OCI-LY3 (cell line): Measurements from ENCODE around the gene FRAS1.

Experiments
- H2AFZ ChIP-seq: fragments of 200-600, 300-600 bp; shearing (Covaris generic); 2 replicates; pipeline ENCODE4 v1.6.0; 2014; ENCODE audit warnings: antibody characterized with exemption, low read depth, low read length
- H3K27ac ChIP-seq: fragments of 200-600, 300-600 bp; sonication (generic); 2 replicates; pipeline ENCODE4 v1.5.1; 2014; ENCODE audit warnings: mild to moderate bottlenecking, low read length, moderate library complexity, mixed read lengths
- H3K27me3 ChIP-seq: fragments of 200-600, 300-600 bp; sonication (generic); 2 replicates; pipeline ENCODE4 v1.6.1; 2014; ENCODE audit warnings: low read depth, low read length, mixed read lengths
- H3K36me3 ChIP-seq: fragments of 200-600, 300-600 bp; sonication (generic); replicated peaks from 2 replicates; pipeline ENCODE3; 2014; ENCODE audit warnings: low read depth, low read length, mixed read lengths
- H3K4me1 ChIP-seq: fragments of 300-600, 200-600 bp; sonication (generic); 2 replicates; pipeline ENCODE4 v1.6.1; 2014; ENCODE audit warnings: low read length, mixed read lengths
- H3K4me2 ChIP-seq: fragments of 200-600, 300-600 bp; sonication (generic); 2 replicates; pipeline ENCODE4 v1.6.1; 2014; ENCODE audit warnings: low read length, mixed read lengths
- H3K4me3 ChIP-seq: fragments of 300-600, 200-600 bp; sonication (generic); 2 replicates; pipeline ENCODE4 v1.5.1; 2014; ENCODE audit warnings: antibody characterized with exemption, mild to moderate bottlenecking, low read length, moderate library complexity
- H3K79me2 ChIP-seq: fragments of 300-600, 200-600 bp; shearing (Covaris generic); 2 replicates; pipeline ENCODE4 v1.6.1; 2014; ENCODE audit warnings: mild to moderate bottlenecking, low read length, mixed read lengths
- H3K9ac ChIP-seq: fragments of 300-600, 200-600 bp; shearing (Covaris generic); 2 replicates; pipeline ENCODE4 v1.6.0; 2014; ENCODE audit warnings: mild to moderate bottlenecking, low read length, moderate library complexity
- H3K9me3 ChIP-seq: fragments of 200-600, 300-600 bp; shearing (Covaris generic); 2 replicates; pipeline ENCODE4 v1.6.1; 2014; ENCODE audit warnings: low read length, mixed read lengths; ENCODE audit not compliant: insufficient read depth
- H4K20me1 ChIP-seq: fragments of 200-600, 300-600 bp; sonication (generic); 2 replicates; pipeline ENCODE4 v1.6.1; 2016; ENCODE audit warnings: low read length, mixed read lengths; ENCODE audit not compliant: insufficient read depth
- CTCF ChIP-seq: fragments of 200-600, 300-600 bp; sonication (generic); IDR thresholded peaks from 2 replicates; pipeline ENCODE4 v1.5.1; 2014; ENCODE audit warnings: antibody characterized with exemption, low read length, low read depth
- EZH2phosphoT487 ChIP-seq: fragments of 200-600 bp; shearing (Covaris generic); IDR thresholded peaks from 2 replicates; pipeline ENCODE4 v1.6.1; 2018; ENCODE audit warnings: antibody characterized with exemption, mixed run types, low read depth

Gene FRAS1

DNA sequence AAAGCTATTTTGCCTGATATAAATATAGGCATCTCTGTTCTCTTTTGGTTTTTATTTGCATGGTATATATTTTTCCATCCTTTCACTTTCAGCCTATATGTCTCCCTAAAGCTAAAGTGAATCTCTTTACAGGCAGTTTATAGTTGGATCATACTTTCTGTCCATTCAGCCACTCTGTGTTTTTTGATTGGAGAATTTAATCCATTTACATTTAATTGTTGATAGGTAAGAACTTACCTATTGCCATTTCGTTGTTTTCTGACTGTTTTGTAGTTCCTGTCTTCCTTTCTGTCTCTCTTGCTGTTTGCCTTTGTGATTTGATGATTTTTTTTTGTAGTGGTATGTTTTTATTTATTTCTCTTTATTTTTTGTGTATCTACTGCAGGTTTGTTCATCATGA, 338.5 kb downstream of the FRAS1 start:
- Histone ChIP-seq H3K4me1 (no peaks in the 10 kb centered on the region), H4K20me1 (no peaks in the 10 kb centered on the region), H3K9me3 (peaks cover 10% of the 10 kb centered on the region; the same call in 1 of the 2 replicates), H3K36me3 (no peaks in the 10 kb centered on the region), H3K4me3 (no peak overlapping the region), H3K79me2 (no peaks in the 10 kb centered on the region), H3K27me3 (no peaks in the 10 kb centered on the region), H3K27ac (no peak overlapping the region), H2AFZ (no peak overlapping the region), H3K9ac (no peak overlapping the region), H3K4me2 (no peak overlapping the region)
- TF ChIP-seq CTCF (no peak), EZH2phosphoT487 (no peak)

- no peak overlapping the region for H3K27ac ChIP-seq
Measured at GRCh38 chr4:78396613-78397291, 339.6 kb downstream of the FRAS1 start.

DNA sequence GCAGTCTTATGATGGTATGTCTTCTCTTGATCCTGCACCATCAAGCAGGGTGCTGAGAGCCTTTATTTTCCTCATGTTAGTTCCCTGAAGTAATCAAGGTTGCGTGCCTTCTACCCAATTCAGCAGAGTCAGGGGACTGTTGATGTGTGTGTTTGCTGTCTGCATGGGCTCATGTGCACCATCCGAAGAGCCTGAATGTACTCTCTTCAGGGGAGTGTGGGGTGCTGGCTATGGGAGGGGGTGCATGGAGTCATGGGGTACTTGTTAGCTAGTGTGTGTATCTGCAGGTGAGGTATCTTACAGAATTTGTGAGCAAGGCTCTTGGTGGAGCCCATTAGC, 340.1 kb downstream of the FRAS1 start:
- H3K36me3 ChIP-seq, result no peaks in the 10 kb centered on the region
- no peak overlapping the region for H3K27ac ChIP-seq
- no peaks in the 10 kb centered on the region for H4K20me1 ChIP-seq
- H3K27me3 ChIP-seq, result no peaks in the 10 kb centered on the region
- H2AFZ ChIP-seq, result no peak overlapping the region
- peaks cover 10% of the 10 kb centered on the region; the same call in 1 of the 2 replicates for H3K9me3 ChIP-seq
- no peaks in the 10 kb centered on the region for H3K4me1 ChIP-seq
- no peak overlapping the region for H3K4me3 ChIP-seq
- H3K79me2 ChIP-seq, result no peaks in the 10 kb centered on the region
- H3K4me2 ChIP-seq, result no peak overlapping the region
- H3K9ac ChIP-seq, result no peak overlapping the region
- no peak for TF ChIP-seq CTCF
- TF ChIP-seq EZH2phosphoT487, result no peak

More at GRCh38 chr4:78396613-78397291, 339.6 kb downstream of the FRAS1 start:
- H3K4me1 ChIP-seq, result no peaks in the 10 kb centered on the region
- TF ChIP-seq CTCF (no peak), EZH2phosphoT487 (no peak)
- no peak overlapping the region for H2AFZ ChIP-seq
- H3K4me2 ChIP-seq, result no peak overlapping the region
- no peaks in the 10 kb centered on the region for H3K27me3 ChIP-seq
- H3K9me3 ChIP-seq, result peaks cover 10% of the 10 kb centered on the region; the same call in 1 of the 2 replicates
- H3K4me3 ChIP-seq, result no peak overlapping the region
- H4K20me1 ChIP-seq, result no peaks in the 10 kb centered on the region
- H3K9ac ChIP-seq, result no peak overlapping the region
- H3K79me2 ChIP-seq, result no peaks in the 10 kb centered on the region
- H3K36me3 ChIP-seq, result no peaks in the 10 kb centered on the region

DNA sequence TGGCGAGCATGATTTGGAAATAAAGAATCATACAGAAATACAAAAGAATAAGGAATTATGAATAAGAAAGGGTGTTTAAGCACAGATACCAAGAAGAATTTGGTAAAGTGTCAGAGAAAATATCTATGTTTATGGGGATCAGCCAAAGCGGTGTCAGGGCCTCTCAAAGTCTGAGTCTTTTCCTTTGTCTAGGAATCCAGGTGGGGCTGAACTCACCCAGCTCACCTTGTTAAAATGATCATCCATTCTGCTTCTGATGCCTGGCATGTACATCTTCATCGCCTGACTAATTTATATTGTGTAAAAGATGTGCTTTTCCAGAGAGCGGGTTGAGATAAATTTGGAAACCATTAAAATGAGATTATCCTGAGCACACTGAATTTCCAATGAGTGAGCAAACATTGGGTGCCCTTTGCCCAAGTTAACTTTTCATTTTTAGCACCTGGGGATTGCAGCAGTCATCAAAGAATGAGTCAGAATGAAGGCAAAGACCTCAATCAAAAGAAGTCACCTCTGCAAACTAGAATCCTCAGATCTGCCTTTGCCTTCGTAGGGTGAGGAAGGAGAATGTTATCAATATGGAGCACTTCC, 352.6 kb downstream of the FRAS1 start:
- Histone ChIP-seq H4K20me1 (no peaks in the 10 kb centered on the region), H3K27me3 (no peaks in the 10 kb centered on the region), H3K4me1 (no peaks in the 10 kb centered on the region), H3K4me2 (no peak overlapping the region), H3K4me3 (no peak overlapping the region), H3K79me2 (no peaks in the 10 kb centered on the region), H3K9ac (no peak overlapping the region), H3K36me3 (no peaks in the 10 kb centered on the region), H3K9me3 (no peaks in the 10 kb centered on the region), H3K27ac (no peak overlapping the region), H2AFZ (no peak overlapping the region)
- no peak for TF ChIP-seq EZH2phosphoT487
- TF ChIP-seq CTCF, result no peak
